ENCODE results near the gene AFF3.

AFF3 gene

GRCh38 chr2:99956232-99957030 is 186.0 kb downstream of the AFF3 start:
- Histone ChIP-seq H3K9me3 (ENCODE audit: insufficient read depth, low read length) (no peaks in the 10 kb centered on the region), H3K4me1 (ENCODE audit: low read length) (peaks cover 21% of the 10 kb centered on the region), H3K9ac (ENCODE audit: low read length) (no peak overlapping the region), H2AFZ (ENCODE audit: low read depth, low read length) (no peak overlapping the region), H4K20me1 (ENCODE audit: insufficient read depth, low read length) (peaks cover 50% of the 10 kb centered on the region), H3K36me3 (replicated peaks; ENCODE audit: low read depth, low read length) (peaks cover 26% of the 10 kb centered on the region), H3K4me3 (ENCODE audit: low read length) (no peak overlapping the region), H3K79me2 (ENCODE audit: low read length) (peaks cover 8% of the 10 kb centered on the region), H3K4me2 (ENCODE audit: low read length) (peak overlapping the region; percentile 39), H3K27ac (ENCODE audit: low read length) (no peak overlapping the region), H3K27me3 (ENCODE audit: low read depth, low read length) (no peaks in the 10 kb centered on the region)
- no peak for TF ChIP-seq CTCF (IDR thresholded peaks at IDR 0.05; ENCODE audit: low read depth, low read length)
- no peak for TF ChIP-seq EZH2phosphoT487 (IDR thresholded peaks at IDR 0.05; ENCODE audit: low read depth)

- H3K4me3 ChIP-seq (ENCODE audit: low read length) = no peak overlapping the region
- no peak for TF ChIP-seq EZH2phosphoT487 (IDR thresholded peaks at IDR 0.05; ENCODE audit: low read depth)
- no peak for TF ChIP-seq CTCF (IDR thresholded peaks at IDR 0.05; ENCODE audit: low read depth, low read length)
- H4K20me1 ChIP-seq (ENCODE audit: insufficient read depth, low read length) = peaks cover 33% of the 10 kb centered on the region
- no peak overlapping the region for H2AFZ ChIP-seq (ENCODE audit: low read depth, low read length)
- no peaks in the 10 kb centered on the region for H3K9me3 ChIP-seq (ENCODE audit: insufficient read depth, low read length)
- H3K36me3 ChIP-seq (replicated peaks; ENCODE audit: low read depth, low read length) = peaks cover 26% of the 10 kb centered on the region
- H3K4me1 ChIP-seq (ENCODE audit: low read length) = peaks cover 21% of the 10 kb centered on the region
- H3K4me2 ChIP-seq (ENCODE audit: low read length) = no peak overlapping the region
- no peaks in the 10 kb centered on the region for H3K79me2 ChIP-seq (ENCODE audit: low read length)
- H3K27me3 ChIP-seq (ENCODE audit: low read depth, low read length) = no peaks in the 10 kb centered on the region
- no peak overlapping the region for H3K9ac ChIP-seq (ENCODE audit: low read length)
- H3K27ac ChIP-seq (ENCODE audit: low read length) = no peak overlapping the region
These were observed 188.6 kb downstream of the AFF3 start for GRCh38 chr2:99953750-99954149.

GRCh38 chr2:99949963-99950362 is 192.4 kb downstream of the AFF3 start:
- Histone ChIP-seq H3K27ac (ENCODE audit: low read length) (no peak overlapping the region), H3K4me1 (ENCODE audit: low read length) (no peaks in the 10 kb centered on the region), H4K20me1 (ENCODE audit: insufficient read depth, low read length) (peaks cover 5% of the 10 kb centered on the region; the same call in 1 of the 2 replicates), H2AFZ (ENCODE audit: low read depth, low read length) (no peak overlapping the region), H3K9ac (ENCODE audit: low read length) (no peak overlapping the region), H3K4me3 (ENCODE audit: low read length) (no peak overlapping the region), H3K9me3 (ENCODE audit: insufficient read depth, low read length) (no peaks in the 10 kb centered on the region), H3K36me3 (replicated peaks; ENCODE audit: low read depth, low read length) (peaks cover 16% of the 10 kb centered on the region), H3K79me2 (ENCODE audit: low read length) (no peaks in the 10 kb centered on the region), H3K4me2 (ENCODE audit: low read length) (no peak overlapping the region), H3K27me3 (ENCODE audit: low read depth, low read length) (no peaks in the 10 kb centered on the region)
- no peak for TF ChIP-seq EZH2phosphoT487 (IDR thresholded peaks at IDR 0.05; ENCODE audit: low read depth)
- no peak for TF ChIP-seq CTCF (IDR thresholded peaks at IDR 0.05; ENCODE audit: low read depth, low read length)

- H3K36me3 ChIP-seq (replicated peaks; ENCODE audit: low read depth, low read length) = peaks cover 16% of the 10 kb centered on the region
- H4K20me1 ChIP-seq (ENCODE audit: insufficient read depth, low read length) = peaks cover 5% of the 10 kb centered on the region; the same call in 1 of the 2 replicates
- TF ChIP-seq EZH2phosphoT487 (IDR thresholded peaks at IDR 0.05; ENCODE audit: low read depth) = no peak
- TF ChIP-seq CTCF (IDR thresholded peaks at IDR 0.05; ENCODE audit: low read depth, low read length) = no peak
- no peak overlapping the region for H3K9ac ChIP-seq (ENCODE audit: low read length)
- H3K79me2 ChIP-seq (ENCODE audit: low read length) = no peaks in the 10 kb centered on the region
- no peak overlapping the region for H2AFZ ChIP-seq (ENCODE audit: low read depth, low read length)
- H3K4me1 ChIP-seq (ENCODE audit: low read length) = no peaks in the 10 kb centered on the region
- no peak overlapping the region for H3K27ac ChIP-seq (ENCODE audit: low read length)
- H3K27me3 ChIP-seq (ENCODE audit: low read depth, low read length) = no peaks in the 10 kb centered on the region
- no peak overlapping the region for H3K4me2 ChIP-seq (ENCODE audit: low read length)
- no peak overlapping the region for H3K4me3 ChIP-seq (ENCODE audit: low read length)
- H3K9me3 ChIP-seq (ENCODE audit: insufficient read depth, low read length) = no peaks in the 10 kb centered on the region
These were observed 192.9 kb downstream of the AFF3 start for GRCh38 chr2:99949530-99949929.
